GM12872 (cell line): ENCODE data around the gene TRIO.

Source experiments
- TF ChIP-seq, protein P1 (sequence below): IDR thresholded peaks from 3 replicates; pipeline ENCODE4 v1.5.1; 2011; ENCODE audit warnings: low read depth, mild to moderate bottlenecking, low read length, moderate library complexity; ENCODE audit not compliant: insufficient read depth

Gene TRIO

DNA sequence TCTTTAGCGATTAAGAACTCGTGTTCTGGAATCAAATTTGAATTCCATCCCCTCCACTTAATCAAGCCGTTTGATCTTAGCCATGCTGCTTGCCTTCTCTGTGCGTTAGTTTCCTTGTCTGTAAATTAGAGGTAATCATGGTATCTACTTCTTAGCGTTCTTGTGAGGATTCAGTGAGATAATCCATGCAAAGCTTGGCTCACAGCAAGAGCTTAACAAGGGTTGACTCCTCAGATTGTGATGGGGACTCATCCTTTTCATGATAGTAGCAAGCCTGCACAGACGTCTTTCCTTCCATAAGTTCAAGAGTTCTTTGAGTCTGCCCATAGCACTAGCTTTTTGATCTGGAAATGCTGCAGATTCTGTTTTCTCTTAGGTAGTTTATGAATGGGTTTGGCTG, 72.8 kb downstream of the TRIO start:
- TF ChIP-seq, protein P1, sequence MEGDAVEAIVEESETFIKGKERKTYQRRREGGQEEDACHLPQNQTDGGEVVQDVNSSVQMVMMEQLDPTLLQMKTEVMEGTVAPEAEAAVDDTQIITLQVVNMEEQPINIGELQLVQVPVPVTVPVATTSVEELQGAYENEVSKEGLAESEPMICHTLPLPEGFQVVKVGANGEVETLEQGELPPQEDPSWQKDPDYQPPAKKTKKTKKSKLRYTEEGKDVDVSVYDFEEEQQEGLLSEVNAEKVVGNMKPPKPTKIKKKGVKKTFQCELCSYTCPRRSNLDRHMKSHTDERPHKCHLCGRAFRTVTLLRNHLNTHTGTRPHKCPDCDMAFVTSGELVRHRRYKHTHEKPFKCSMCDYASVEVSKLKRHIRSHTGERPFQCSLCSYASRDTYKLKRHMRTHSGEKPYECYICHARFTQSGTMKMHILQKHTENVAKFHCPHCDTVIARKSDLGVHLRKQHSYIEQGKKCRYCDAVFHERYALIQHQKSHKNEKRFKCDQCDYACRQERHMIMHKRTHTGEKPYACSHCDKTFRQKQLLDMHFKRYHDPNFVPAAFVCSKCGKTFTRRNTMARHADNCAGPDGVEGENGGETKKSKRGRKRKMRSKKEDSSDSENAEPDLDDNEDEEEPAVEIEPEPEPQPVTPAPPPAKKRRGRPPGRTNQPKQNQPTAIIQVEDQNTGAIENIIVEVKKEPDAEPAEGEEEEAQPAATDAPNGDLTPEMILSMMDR = no peak

DNA sequence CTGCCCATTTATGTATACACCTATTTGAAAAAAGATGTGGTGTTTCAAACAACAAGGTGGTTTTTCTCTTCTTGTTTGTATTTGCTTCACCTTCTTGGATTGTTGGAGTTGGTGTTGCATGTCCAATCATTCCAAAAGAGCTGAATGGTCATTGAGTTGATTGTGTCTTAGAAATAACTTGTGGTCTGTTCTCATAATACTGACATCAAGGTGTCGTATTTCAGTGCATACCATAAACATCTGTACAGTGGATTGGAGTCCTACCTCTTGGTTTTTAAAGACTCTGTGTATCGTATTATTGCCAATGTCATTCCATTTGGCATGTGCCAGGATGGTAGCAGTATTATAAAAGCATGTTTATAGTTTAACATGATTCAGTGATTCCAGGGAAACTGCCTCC, 73.2 kb downstream of the TRIO start:
- TF ChIP-seq, protein P1 = no peak

DNA sequence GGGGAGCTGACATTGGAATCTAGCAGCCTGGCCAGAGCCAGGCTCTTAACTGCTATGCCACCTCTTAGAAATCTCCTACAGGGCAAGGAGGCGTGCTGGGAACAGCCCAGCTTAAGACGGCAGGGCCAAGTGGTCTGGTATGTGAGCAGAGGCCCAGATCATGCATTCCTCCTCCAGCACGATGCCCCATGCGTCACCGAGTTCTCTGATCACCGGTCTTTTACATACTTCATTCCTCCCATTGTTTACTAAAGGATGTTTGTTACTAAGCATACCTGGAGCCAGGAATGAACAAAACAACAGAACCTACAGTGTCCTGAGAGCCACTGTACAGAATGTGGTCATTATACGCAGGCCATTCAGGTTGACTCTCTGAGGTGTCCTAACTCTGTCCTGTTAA, 73.8 kb downstream of the TRIO start:
- TF ChIP-seq, protein P1 = no peak

DNA sequence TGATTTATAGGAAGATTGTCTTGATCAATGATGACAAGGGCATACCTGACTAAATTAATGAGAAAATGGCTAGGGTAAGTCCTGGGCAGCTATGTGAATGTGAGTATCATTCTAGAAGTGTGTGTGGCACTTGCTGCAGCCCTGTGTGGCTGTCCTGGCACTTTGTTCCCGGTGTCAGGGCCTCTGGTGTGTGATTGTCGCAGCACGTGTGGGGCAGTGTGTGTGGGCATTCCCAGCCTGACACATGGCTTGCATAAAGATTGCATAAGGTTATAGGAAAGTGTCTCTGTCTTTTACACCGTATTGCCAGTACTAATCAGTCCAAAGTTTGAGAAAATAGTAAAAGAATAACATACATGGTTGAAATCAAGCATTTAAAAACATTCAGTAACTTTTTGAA, 74.4 kb downstream of the TRIO start:
- TF ChIP-seq, protein P1 = no peak

DNA sequence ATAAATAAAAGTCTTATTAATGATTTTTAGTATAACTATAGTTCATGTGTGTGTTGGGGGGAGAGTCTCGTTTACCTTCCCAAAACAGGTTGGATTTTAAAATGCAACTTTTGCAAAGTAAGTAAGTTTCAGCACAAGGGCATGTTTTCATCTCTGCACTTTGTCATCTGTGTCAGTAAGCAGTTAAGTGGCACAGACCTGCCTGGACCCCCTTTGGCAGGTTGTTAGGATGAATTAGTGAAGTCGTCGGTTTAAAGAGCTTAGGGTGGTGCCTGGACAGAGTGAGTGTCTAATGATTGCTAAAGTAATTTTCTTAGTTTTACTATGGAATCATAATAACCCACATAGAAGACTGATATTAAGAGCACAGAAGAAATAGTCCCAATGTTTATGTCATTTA, 74.9 kb downstream of the TRIO start:
- TF ChIP-seq, protein P1 = no peak

DNA sequence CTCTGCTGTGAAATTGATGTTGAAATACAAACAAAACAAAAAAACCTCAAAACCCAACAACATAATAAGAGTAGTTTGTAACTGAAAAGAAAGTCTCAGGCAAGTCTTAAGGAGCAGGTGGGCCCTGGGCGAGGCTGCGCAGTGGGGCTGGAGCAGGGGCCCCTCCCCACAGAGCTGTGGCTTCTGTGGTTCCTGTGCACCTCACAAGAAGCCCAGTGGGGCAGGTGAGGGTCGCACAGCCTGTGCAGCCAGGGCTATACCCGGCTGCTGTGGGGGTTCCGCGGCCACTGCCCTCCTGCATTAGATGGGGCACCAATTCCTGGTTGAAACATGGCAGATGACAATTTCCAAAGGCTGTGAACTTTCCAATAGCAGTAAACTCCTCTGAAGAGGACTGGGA, 75.3 kb downstream of the TRIO start:
- TF ChIP-seq, protein P1 = no peak

DNA sequence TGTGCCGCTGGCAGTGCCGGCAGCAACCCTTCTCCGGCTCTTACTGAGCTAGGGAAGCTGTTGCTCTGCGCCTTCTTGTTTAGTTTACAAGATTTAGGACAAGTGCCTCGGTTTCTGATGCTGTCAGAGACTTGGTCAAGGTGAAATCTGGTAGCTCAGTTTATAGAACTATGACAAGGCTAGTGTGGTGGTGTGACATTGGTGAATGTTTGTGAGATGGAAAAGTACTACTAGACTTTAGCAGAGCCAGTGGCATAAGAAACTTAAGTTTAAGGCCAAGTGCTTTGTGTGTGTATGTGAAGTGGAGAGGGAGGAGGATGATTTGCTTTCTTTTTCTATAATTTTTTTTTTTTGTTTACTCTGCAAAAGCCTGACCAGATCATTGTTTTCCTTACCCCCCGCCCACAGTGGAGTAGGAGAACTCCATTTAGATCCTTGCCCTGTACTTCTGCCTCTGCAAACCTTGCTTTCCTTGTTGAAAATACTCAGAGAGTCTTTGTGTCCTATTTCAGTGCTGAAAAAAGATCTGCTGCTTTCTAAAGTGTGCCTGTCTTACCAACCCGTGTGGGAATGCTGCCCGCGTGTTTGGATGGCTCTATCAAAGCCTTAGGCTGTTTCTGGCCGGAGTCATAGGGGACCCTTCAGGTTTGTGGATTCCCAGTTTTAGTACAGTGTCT, 75.9 kb downstream of the TRIO start:
- TF ChIP-seq, protein P1 = no peak
